Measurements from ENCODE around the gene ZNF277. TPM values are rescaled to one million over a fixed set of nuclear protein-coding genes. Genes with fewer than 3 reads are reported as not detected.

The ZNF277 gene
- total RNA-seq, 1 experiment from 2014 or later: 12.8 TPM

DNA sequence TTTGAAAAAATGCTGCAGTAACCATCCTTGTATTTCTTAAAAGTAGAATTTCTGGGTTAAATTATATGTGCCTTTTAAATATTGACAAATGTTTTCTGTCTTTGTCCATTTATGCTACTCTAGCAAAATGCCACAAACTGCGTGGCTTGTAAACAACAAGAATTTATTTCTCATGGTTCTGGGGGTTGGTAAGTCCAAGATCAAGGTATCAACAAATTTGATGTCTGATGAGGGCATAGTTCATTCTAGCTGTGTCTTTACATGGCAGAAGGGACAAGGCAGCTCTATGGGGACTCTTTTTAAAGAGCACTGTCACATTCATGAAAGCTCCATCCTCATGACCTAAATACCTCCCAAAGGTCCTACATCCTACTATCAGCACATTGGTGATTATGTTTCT lies 27.7 kb downstream of the ZNF277 start:
- DNase-seq (ENCODE audit: low read depth, low spot score) (no peak), ATAC-seq (no peak)
- POLR2A ChIA-PET: no interaction called here
- TF ChIP-seq TCF7L2 (IDR thresholded peaks at IDR 0.05; ENCODE audit: low read depth, low read length) (no peak), SIN3A (IDR thresholded peaks at IDR 0.05; ENCODE audit: borderline replicate concordance, insufficient read depth, low read depth, low read length) (no peak), POLR2AphosphoS5 (IDR thresholded peaks at IDR 0.05; ENCODE audit: low read depth, low read length) (no peak)
- TF ChIP-seq, protein P1, sequence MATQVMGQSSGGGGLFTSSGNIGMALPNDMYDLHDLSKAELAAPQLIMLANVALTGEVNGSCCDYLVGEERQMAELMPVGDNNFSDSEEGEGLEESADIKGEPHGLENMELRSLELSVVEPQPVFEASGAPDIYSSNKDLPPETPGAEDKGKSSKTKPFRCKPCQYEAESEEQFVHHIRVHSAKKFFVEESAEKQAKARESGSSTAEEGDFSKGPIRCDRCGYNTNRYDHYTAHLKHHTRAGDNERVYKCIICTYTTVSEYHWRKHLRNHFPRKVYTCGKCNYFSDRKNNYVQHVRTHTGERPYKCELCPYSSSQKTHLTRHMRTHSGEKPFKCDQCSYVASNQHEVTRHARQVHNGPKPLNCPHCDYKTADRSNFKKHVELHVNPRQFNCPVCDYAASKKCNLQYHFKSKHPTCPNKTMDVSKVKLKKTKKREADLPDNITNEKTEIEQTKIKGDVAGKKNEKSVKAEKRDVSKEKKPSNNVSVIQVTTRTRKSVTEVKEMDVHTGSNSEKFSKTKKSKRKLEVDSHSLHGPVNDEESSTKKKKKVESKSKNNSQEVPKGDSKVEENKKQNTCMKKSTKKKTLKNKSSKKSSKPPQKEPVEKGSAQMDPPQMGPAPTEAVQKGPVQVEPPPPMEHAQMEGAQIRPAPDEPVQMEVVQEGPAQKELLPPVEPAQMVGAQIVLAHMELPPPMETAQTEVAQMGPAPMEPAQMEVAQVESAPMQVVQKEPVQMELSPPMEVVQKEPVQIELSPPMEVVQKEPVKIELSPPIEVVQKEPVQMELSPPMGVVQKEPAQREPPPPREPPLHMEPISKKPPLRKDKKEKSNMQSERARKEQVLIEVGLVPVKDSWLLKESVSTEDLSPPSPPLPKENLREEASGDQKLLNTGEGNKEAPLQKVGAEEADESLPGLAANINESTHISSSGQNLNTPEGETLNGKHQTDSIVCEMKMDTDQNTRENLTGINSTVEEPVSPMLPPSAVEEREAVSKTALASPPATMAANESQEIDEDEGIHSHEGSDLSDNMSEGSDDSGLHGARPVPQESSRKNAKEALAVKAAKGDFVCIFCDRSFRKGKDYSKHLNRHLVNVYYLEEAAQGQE (IDR thresholded peaks at IDR 0.05; ENCODE audit: insufficient read depth in 1 of 2, low read depth in 2 of 2, low read length in 1 of 2): no peak
- TF ChIP-seq, protein P2, sequence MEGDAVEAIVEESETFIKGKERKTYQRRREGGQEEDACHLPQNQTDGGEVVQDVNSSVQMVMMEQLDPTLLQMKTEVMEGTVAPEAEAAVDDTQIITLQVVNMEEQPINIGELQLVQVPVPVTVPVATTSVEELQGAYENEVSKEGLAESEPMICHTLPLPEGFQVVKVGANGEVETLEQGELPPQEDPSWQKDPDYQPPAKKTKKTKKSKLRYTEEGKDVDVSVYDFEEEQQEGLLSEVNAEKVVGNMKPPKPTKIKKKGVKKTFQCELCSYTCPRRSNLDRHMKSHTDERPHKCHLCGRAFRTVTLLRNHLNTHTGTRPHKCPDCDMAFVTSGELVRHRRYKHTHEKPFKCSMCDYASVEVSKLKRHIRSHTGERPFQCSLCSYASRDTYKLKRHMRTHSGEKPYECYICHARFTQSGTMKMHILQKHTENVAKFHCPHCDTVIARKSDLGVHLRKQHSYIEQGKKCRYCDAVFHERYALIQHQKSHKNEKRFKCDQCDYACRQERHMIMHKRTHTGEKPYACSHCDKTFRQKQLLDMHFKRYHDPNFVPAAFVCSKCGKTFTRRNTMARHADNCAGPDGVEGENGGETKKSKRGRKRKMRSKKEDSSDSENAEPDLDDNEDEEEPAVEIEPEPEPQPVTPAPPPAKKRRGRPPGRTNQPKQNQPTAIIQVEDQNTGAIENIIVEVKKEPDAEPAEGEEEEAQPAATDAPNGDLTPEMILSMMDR (IDR thresholded peaks at IDR 0.05): no peak
- Histone ChIP-seq H3K4me3 (ENCODE audit: low read depth in 2 of 2, low read length in 2 of 2) (no peak overlapping the region), H3K27me3 (ENCODE audit: control insufficient read depth, insufficient read depth, low read length) (no peaks in the 10 kb centered on the region), H3K27ac (ENCODE audit: low read length) (no peak overlapping the region), H3K9me3 (ENCODE audit: control insufficient read depth, insufficient read depth, low read depth, low read length) (peaks cover 3% of the 10 kb centered on the region; the same call in 1 of the 2 replicates), H3K4me1 (ENCODE audit: control insufficient read depth, insufficient read depth, low read length) (no peaks in the 10 kb centered on the region; the same call in 1 of the 2 replicates), H3K36me3 (ENCODE audit: control insufficient read depth, insufficient read depth, low read length) (no peaks in the 10 kb centered on the region)
- CTCF ChIA-PET: no interaction called here
- no TSS peak for BruUV-seq (replicated peaks)
- intact Hi-C loops (cut with micrococcal nuclease; ENCODE audit: unreplicated experiment) (no loop called here), in situ Hi-C loops (cut with HindIII; ENCODE audit: low pct_unique_long_range_greater_than_20kb, low sequenced_read_pairs) (no loop called here)

DNA sequence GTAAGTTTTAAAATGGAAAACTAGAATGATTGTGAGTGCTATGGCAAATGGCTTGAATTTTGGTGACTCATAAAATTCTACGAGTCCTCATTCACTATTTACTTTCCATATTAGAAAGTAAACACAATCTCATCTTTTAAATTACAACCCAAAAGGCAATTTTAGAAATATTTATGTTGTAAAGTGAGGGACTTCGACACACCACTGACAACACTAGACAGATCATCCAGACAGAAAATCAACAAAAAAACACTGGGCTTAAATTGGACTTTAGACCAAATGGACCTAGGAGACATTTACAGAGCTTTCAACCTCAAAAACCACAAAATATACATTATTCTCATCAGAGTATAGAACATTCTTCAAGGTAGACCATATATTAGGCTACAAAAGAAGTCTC lies 30.1 kb downstream of the ZNF277 start:
- CTCF ChIA-PET: no interaction called here
- H3K36me3 ChIP-seq (ENCODE audit: control insufficient read depth, insufficient read depth, low read length): no peaks in the 10 kb centered on the region
- no peaks in the 10 kb centered on the region for H3K27me3 ChIP-seq (ENCODE audit: control insufficient read depth, insufficient read depth, low read length)
- DNase-seq (ENCODE audit: low read depth, low spot score) (no peak), ATAC-seq (no peak)
- intact Hi-C loops (cut with micrococcal nuclease; ENCODE audit: unreplicated experiment): no loop called here
- no TSS peak for BruUV-seq (replicated peaks)
- in situ Hi-C loops (cut with HindIII; ENCODE audit: low pct_unique_long_range_greater_than_20kb, low sequenced_read_pairs): no loop called here
- H3K4me1 ChIP-seq (ENCODE audit: control insufficient read depth, insufficient read depth, low read length): no peaks in the 10 kb centered on the region; the same call in 1 of the 2 replicates
- H3K4me3 ChIP-seq (ENCODE audit: low read depth in 2 of 2, low read length in 2 of 2): no peak overlapping the region
- peaks cover 3% of the 10 kb centered on the region; the same call in 1 of the 2 replicates for H3K9me3 ChIP-seq (ENCODE audit: control insufficient read depth, insufficient read depth, low read depth, low read length)
- POLR2A ChIA-PET: no interaction called here
- H3K27ac ChIP-seq (ENCODE audit: low read length): no peak overlapping the region
- TF ChIP-seq SIN3A (IDR thresholded peaks at IDR 0.05; ENCODE audit: borderline replicate concordance, insufficient read depth, low read depth, low read length): no peak
- TF ChIP-seq, protein P2 (IDR thresholded peaks at IDR 0.05): no peak
- no peak for TF ChIP-seq POLR2AphosphoS5 (IDR thresholded peaks at IDR 0.05; ENCODE audit: low read depth, low read length)
- TF ChIP-seq TCF7L2 (IDR thresholded peaks at IDR 0.05; ENCODE audit: low read depth, low read length): no peak
- TF ChIP-seq, protein P1 (IDR thresholded peaks at IDR 0.05; ENCODE audit: insufficient read depth in 1 of 2, low read depth in 2 of 2, low read length in 1 of 2): no peak
